ENCODE measurements around the gene ZNF112.
"Not testable (repeated sequence)": the region's sequence is repeated elsewhere in the genome, so short reads cannot be mapped to it uniquely, and the experiment has no call there.

The ZNF112 gene

DNA sequence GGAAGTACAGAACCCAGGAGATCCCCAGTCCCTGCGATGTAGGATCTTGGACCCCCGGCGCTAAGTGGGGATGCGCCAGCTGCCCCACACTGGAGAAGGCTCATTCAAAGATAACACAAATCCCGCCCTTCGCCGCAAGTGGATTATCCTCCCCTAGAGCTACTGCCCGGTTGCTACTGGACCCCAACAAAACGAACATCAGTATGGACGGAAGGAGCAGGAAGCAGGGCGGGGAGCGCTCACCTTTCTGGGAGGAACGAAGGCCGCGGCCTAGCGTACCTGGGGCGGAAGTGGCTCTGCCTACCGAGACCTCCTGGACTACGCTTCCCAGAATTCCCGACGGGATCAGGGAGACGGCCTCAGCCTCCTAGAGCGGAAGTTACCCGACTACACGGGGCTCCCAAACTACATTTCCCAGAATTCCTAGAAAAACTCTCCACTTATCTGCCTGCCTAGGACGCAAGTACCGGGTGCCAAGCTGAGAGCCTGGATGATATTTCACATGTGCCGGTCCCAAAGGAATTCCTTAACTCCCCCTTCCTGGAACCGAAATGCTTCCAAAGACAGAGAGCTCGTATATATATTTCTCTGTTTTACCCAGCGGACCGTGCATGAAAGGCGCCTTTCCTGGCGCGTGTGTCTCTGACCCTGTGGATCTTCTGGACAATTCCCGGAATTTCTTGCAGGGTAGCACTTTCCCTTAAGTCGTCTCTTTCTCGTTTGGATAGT lies at the start of gene ZNF112:
ZNF112 (minus strand) TSS at position 298 of the 729 bp plus-strand sequence. CDS start 16,141 bp downstream, outside the sequence.
- peak; percentile 96 for FAIRE-seq

DNA sequence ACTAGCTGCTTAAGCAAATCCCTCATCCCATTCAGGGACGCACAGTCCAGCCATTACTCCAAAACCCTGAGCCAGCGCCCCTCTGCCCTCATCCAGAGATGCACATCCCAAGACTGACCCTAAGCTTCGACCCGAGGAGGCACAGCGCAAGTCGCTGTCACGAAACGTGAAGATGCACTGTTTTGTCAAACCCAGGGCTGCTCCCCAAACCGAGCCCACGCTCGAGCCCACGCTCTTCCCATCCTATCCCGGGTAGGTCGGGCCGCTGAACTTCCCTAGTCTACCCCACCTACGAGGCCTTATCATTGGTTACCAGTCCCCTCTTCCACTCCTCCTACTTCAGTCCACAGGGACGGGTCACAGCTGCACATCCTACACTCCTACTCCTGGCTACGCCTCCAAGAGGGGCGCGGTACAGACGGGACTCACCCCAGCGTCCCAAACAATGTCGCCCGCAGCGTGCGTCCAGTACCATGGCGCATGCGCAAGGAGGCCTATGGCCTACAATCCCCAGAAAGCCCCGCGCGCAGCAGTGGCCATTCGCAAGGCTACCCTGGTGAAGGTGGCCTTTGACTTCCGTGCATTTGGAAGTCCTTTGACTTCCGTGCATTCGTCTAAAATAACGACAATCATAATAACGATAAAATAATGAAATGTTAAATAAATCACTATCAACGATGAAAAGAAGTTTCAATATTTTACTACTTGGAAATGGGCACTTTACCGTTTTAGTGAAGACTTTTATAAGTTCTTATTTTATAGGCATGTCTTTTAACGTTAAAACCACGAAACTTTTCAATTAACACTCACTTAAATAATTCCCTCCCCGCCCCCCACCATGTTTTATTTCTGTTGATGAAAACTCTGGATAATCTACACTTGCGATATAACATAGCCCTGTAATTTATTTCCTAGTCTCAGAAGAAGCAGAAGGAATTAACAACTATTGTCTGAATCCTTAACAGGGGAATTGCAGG lies 44.9 kb upstream of the ZNF112 start, which contains the start of gene ZNF285:
ZNF285 (minus strand) TSS at position 470 of the 977 bp plus-strand sequence. CDS start 4,395 bp downstream, outside the sequence.
- FAIRE-seq: peak; percentile 88

DNA sequence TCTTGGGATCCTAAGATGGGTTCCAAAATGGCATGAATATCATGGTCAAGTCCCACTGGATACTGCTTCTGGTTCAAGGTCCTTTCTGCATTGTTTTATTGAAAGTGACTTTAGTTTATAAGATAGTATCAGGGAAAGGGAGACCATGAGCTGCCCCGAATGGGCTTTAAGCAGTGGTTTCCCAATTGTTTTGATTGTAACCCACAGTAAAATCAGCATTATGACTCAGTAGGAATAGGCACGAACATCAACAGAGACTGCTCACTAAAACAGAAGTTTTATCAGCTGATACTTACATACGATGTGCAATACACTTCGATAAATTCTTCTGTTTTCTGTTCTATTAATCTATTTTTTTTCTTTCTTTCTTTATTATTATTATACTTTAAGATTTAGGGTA lies 32.8 kb upstream of the ZNF112 start:
- not testable (repeated sequence) for FAIRE-seq

DNA sequence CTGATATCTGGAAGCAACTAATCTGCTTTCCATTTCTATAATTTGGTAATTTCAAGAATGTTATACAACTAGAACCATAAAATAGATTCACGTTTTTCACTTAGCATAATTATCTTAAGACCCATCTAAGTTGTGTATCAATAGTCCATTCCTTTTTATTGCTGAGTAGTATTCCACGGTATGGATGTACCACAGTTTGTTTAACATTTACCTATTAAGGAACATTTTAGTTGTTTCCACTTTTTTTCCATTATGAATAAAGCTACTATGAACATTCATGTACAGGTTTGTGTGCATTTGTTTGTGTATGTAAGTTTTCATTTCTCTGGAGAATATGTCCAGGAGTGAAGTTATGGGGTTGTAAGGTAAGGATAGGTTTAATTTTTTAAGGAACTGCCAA lies 18.3 kb upstream of the ZNF112 start:
- no peak for FAIRE-seq

DNA sequence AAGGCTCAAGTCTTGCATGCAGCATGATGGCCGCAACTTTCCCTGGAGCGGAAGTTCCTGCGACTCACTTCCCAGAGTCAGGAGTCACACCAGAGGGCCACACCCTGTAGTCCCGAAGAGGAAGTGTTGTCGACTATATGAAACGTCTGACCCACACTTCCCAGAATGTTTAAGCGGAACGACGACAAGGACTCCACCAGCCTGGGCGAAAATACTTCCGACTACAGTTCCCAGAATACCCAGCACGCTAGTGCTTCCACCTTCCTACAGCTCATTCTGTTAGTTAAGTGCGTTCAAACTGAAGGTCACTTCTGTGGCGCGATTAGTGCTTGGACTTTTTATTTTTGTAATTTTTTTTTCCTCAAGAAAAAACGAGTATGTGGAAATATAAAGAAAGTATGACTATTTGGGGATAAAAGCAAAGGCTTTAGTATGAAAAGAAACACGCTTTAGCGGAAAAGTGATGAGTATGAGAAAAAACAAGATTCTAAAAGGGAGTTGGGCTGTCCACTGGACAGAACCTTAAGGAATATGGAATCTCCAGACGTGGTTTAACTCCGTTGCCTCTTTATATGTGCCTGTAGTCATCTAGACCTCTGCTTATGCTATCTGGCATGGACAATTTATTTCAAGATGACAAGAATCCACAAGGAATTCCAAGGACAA lies 15.5 kb upstream of the ZNF112 start:
- no peak for FAIRE-seq

DNA sequence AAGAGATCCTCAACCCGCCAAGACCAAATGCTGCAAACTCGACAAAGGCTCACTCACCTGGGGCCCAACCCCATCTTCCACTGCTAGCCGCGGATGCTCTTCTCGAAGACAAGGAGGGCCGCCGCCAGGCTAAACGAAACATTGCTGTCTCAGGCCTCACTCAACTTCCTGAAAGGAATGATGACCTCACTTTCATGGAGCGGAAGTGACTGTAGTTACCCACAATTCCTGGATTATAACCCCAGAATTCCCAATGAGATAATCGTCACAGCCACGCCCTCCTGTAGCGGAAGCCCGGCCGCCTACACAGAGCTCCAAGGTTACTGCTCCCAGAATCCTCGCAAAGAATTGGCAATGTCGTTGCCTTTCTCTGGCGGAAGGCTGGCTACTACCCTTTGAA lies 10.5 kb upstream of the ZNF112 start:
- no peak for FAIRE-seq

DNA sequence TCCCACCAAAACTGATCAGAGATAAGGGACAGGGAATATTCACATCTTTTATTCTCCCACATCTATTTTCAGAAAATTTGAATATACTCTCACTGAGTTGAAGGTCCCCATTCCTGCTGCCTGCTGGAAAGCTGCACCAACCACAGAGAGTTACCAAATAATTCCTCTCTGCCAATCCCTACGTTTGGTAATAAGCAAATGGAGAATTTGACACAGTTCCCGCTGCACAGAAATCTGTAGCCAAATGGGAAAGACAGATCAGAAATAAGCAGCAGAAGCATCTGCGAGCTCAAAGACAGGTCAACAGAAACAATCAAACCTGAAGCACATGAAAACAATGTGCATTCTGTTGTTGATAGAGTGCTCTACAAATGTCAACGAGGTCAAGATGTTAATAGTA lies 9.9 kb downstream of the ZNF112 start:
- FAIRE-seq: no peak

DNA sequence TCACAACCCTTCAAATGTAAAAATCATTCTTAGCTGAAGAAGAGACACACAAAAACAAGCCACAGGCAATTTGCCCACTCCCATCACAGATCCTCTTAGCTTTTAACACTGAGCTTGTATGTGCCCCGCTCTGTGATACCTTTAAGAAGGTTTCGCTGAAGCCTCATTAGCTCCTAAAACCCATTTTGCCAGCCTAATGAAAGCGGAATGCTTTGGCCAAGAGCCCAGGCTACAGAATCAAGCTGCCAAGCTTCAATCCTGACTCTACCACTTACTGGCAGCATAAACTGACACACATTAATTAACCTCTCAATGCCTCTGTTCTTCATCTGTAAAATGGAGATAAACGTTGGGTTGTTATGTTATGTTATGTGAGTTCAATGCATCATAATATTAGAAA lies 10.5 kb downstream of the ZNF112 start:
- no peak for FAIRE-seq

DNA sequence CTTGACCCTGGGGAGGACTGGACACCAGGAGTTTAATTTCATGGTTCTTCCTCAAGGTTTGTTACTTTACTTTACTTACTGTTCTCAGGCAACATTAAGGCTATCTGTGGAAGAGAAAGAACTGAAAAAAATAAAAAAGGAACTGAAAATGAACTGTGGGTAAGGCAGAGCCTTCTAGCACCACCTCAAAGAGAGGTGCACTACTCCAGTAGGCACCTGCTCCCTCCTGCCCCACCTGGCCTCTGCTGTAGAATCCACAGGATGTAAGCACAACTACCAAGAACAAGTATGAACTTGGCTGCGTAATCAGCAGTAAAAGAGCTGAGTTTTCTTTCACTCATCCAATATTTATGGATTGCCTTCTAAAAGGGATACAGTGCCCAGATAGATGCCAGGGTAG lies 12.2 kb downstream of the ZNF112 start:
- FAIRE-seq: no peak

DNA sequence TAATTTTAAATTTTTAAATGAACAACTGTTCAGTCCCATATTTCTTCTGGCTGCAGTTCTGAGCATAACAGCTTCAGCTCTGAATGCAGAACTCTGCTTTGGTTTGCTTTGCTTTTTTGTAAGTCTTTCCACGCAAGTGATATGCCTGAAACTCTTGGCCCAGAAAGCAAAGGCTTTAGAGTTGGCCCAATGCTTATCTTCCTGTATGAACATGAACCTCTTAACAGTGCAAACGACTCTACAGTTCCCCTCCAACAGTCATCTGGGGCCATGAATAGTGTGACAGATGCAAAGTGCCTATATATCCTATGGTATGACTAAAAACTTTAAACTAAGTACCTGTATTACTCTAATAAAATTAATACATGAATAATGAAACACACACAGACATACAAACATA lies 14.7 kb downstream of the ZNF112 start:
- no peak for FAIRE-seq

DNA sequence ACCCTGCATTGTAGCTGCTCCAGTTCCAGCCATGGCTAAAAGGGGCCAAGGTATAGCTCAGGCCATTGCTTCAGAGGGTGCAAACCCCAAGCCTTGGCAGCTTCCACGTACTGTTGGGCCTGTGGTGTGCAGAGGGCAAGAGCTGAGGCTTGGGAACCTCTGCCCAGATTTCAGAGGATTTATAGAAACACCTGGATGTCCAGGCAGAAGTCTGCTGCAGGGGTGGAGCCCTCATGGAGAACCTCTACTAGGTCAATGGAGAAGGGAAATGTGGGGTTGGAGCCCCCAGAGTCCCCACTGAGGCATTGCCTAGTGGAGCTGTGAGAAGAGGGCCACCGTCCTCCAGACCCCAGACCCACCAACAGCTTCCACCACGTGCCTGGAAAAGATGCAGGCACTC lies 21.8 kb downstream of the ZNF112 start:
- not testable (repeated sequence) for FAIRE-seq

DNA sequence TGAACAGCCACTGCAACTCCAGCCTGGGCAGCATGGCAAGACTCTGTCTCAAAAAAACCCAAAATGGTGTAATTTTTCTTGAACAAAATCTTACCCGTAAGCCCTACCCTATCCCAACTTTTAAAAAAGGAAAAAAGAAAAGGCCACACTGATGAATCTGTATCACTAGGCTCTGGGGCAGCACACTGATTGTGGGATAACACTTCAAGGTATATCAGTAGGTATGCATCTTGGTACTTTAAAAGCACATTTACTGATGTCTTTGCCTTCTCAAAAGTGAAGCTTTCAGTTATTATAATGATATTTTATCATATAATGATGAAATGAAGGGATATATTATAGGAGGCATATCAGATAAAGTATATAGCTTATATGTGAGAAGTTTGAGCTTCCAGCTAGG lies 24.3 kb downstream of the ZNF112 start:
- no peak for FAIRE-seq

DNA sequence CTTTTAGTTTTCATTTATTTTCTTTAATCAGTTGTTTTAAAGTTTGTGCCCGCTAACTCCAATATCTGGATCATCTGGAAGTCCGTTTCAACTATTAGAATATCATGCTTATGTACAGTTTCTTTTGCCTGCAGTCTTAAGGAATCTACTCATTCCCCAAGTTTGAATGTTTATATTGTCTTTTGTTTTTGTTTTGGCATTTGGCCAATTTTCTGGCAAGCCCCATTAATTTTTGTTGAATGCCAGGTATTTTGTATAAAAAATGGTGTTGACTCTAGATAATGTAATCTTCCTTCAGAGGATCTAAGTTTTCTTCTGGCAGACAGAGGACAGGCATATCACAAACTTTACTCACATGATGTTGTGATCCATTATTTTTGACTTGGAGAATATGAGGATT lies 40.6 kb downstream of the ZNF112 start:
- FAIRE-seq: no peak

DNA sequence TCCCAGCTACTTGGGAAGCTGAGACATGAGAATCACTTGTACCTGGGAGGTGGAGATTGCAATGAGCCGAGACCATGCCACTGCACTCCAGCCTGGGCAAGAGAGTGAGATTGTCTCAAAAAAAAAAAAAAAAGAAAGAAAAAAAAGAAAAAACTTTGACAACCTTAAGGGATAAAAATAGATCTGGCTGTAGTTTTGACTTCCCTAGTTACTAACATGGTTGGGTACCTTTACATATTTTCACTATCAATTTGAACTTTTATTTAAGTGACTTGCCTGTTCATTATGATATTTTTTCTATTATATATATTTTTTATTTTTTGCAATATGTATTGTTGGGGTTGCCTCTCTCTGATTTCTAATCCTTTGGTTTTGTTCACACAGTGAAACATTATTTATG lies 43.2 kb downstream of the ZNF112 start:
- FAIRE-seq: no peak

DNA sequence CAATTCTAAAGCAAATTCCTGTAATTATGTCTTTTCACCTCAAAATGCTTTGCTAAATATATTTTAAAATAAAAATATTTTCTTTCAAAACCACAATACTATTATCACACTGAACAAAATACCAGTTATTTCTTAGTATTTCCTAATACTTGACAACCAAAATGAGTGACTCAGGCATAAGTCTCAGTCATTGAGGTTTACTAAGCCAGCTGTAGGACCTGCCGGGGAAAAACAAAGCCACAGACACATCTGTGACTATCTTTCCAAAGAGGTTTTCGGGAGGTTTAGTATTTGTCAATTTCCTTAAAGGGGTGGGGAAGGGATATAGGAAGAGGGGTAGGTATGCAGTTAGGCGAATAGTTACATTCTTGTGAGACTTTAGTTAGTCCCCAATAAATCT lies 48.5 kb downstream of the ZNF112 start:
- FAIRE-seq: no peak

DNA sequence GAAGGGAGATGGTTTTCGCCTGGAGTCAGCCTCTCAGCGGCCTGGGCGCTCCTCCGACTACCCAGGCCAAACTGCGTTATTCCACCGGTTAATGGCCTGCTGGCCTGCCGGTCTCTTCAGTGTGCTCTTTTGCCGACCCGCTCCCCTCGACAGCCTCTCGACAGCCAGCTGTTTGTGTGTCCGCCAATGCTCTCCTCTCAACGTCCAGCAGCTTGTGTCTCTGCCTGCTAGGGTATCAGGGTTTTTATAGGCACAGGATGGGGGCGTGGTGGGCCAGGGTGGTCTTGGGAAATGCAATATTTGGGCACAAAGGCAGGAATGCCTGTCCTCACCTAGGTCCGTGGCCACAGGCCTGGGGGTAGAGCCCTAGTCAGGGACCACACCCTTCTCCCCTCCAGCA lies 50.2 kb downstream of the ZNF112 start:
- FAIRE-seq: no peak

DNA sequence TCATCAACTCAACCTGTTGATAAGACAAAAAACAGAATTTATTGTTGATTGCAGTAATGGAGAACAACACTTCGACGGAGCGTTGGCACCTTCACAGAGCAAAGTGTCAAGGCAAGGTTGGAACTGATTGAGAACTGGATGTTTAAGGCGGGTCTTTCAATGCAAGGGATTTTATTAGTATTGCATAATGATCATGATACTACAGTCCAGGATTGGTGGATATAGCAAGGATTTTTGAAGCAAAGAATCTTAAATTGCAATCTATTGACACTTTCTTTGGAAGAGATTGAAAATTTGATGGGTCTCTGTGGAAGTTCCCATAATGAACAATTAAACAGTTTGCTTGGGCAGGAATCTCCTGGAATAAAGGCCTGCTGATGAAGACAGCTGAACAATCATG lies 51.0 kb downstream of the ZNF112 start:
- no peak for FAIRE-seq

DNA sequence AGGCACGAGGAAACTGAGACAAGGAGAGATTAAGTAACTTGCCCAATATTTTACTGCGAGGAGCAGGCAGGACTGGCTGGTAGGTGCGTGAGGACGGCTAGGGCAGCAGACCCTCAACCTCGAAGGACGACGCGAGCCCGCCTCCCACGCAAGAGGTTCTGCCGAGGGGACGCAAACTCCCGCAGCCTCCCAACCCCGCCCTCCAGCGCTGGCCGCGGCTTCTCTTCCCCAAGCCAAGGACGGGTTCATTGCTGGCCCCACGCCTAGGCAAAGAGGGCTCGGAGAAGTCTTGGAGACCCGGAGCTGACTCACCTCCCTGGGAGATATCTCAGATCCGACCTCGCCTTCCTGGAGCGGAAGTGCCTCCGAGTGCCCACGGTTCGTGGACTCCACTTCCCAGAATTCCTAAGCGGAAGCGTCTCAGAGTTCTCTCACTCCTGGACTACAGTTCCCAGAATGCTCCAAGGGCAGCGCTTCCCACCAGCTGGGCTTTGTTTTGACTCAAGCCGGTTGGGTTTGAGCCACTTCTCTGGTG lies 51.8 kb downstream of the ZNF112 start, which contains the start of gene ZNF235:
ZNF235 (minus strand) TSS at position 367 of the 535 bp plus-strand sequence. CDS start 1,621 bp downstream, outside the sequence.
- peak; percentile 95 for FAIRE-seq

DNA sequence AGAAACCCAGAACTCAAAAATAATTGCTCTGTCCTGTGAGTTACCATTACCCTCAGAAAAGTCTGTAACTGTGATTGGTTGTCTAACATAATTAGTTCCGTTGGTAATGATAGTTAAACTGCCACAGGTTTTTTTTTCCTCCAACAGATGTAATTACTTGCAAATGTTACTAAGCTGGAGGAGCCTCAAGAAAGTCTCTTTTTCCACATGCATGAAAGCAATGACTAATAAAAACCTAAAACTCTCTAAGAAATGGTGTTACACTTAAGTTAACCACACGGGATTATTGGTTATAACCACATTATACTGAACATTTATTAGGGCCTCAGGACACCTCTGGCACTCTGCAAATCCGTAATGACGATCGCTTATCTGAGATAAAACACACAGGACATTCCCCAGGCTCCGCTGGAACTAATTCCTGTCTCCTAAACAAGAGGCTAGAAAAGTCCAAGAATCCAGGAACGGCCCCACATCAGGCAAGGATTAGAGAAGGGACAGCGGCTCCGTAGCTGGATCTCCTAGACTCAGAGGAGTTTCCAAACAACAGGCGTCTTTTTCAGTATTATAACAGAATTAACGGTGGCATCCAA lies 52.4 kb downstream of the ZNF112 start:
- no peak for FAIRE-seq

DNA sequence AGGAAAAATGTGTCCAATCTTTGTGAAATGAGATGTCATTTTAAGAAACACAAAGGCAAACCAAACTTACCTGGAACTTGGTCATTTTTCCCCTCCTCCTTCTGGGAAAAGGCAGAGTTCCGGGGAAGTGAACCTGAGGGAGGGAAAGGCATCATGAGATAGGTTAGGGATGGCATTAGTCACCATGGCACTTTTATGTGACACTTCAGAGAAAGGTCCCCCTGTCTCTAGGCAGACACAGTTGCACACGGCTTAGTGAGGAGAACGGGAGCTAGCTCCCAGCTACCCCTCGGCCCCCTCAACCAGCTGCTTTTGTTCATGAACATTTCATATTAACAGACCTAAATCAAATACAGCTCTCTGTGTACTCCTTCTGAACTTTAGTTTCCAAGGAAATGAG lies 53.2 kb downstream of the ZNF112 start:
- no peak for FAIRE-seq

DNA sequence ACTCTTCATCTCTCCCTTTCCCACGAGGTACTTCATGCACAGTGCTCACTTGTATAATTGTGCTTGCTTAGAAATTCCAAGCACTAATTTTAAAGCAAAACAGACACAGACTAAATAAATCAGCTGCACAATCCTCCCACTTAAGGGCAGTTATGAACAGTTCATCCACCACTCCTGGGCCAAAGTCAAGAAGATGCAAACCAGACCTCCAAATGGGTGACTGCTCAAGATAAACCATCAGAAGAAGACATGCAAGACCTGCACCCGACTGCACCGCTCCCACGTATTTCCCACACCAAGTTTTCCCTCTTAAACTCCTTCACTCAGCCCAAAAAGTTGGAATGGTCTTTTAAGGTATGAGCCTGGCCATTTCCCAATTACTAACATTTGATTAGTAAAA lies 71.5 kb downstream of the ZNF112 start:
- FAIRE-seq: no peak

DNA sequence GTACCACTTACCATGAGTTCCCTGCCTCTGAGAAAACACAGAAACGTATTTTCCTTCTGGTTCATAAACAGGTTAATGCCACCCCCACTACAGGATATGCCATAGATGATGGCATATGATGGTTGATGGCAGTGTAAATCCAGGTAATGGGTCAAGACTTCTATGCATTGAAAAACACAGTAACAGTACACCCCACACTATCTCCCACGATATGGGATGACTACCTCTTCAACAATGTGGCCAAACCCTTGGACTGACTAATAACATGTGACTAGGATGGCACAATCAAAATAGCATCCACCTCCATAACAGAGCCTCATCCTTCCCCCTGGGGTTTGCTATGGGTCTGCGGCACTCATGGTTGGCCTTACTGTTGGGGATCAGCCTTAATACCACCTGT lies 73.6 kb downstream of the ZNF112 start:
- FAIRE-seq: no peak
